A549 (cell line): ENCODE measurements around the gene MRPL27. TPM values are rescaled to one million over a fixed set of nuclear protein-coding genes. Genes with fewer than 3 reads are reported as not detected.

Experiments used
- ATAC-seq, 2 experiments: fragments of 200-7000 bp in 1 of 2; fragments of >200 bp in 1 of 2; cut with Nextera tagmentation in 1 of 2; cut with Tn5 transposase in 1 of 2; 3 replicates each; pipeline versions ENCODE4 v1.8.0 to v1.9.1; 2018 to 2020; ENCODE audit warnings: mild to moderate bottlenecking in 1 of 2, moderate library complexity in 1 of 2
- CTCF ChIA-PET: fragments of 300-600 bp; sonication (Branson Sonifier 250); formaldehyde crosslinking; extraction: SDS; loops from one replicate; lab custom pipeline; 2021; ENCODE audit warnings: antibody characterized with exemption, inconsistent platforms; lab: Yijun Ruan, JAX
- POLR2A ChIA-PET: fragments of 350-600 bp; formaldehyde crosslinking; extraction: SDS; loops from one replicate; lab custom pipeline; 2021; ENCODE audit warnings: antibody characterized with exemption, inconsistent platforms; lab: Yijun Ruan, JAX
- DNase-seq, 2 experiments: peaks; one replicate each; pipeline versions ENCODE4 v3.0.0 to v3.0.0-alpha.2; 2011 to 2016; ENCODE audit warnings: low read depth in 1 of 2, low spot score in 1 of 2
- FAIRE-seq: peaks from 2 replicates; lab custom pipeline; 2011; peaks lifted over from hg19 to GRCh38; lab: Jason Lieb, UNC
- H3K27ac ChIP-seq, 2 experiments: fragments of >200 bp; sonication (Bioruptor Twin); formaldehyde crosslinking; 3 replicates each; pipeline ENCODE4 v1.5.1; 2016 to 2017
- H3K4me1 ChIP-seq: fragments of >200 bp; sonication (Bioruptor Twin); formaldehyde crosslinking; 3 replicates; pipeline ENCODE4 v1.6.1; 2016
- H3K4me2 ChIP-seq: fragments of >200 bp; sonication (Bioruptor Twin); formaldehyde crosslinking; 3 replicates; pipeline ENCODE4 v1.6.1; 2016
- H3K4me3 ChIP-seq: fragments of >200 bp; sonication (Bioruptor Twin); formaldehyde crosslinking; 3 replicates; pipeline ENCODE4 v1.5.1; 2016
- H3K9me3 ChIP-seq: fragments of >200 bp; sonication (Bioruptor Twin); formaldehyde crosslinking; 3 replicates; pipeline ENCODE4 v1.6.1; 2016
- ATOH8 ChIP-seq: fragments of 250-450 bp; sonication (Bioruptor Pico); IDR thresholded peaks from 2 replicates; pipeline ENCODE4 v1.5.0; 2020; ENCODE audit warnings: low read depth, mild to moderate bottlenecking, moderate library complexity
- BCL3 ChIP-seq: fragments of >200 bp; sonication (Bioruptor Twin); formaldehyde crosslinking; IDR thresholded peaks from 3 replicates; pipeline ENCODE4 v1.6.1; 2016
- BHLHE40 ChIP-seq: IDR thresholded peaks from 2 replicates; pipeline ENCODE4 v1.6.1; 2012; ENCODE audit warnings: low read depth, low read length, inconsistent platforms
- CEBPB ChIP-seq, 2 experiments: fragments of >200 bp in 1 of 2; sonication (Bioruptor Twin) in 1 of 2; formaldehyde crosslinking in 1 of 2; IDR thresholded peaks; 2 replicates each; pipeline ENCODE4 v1.6.1; 2012 to 2016
- CHD2 ChIP-seq: fragments of 150-350 bp; IDR thresholded peaks from 2 replicates; pipeline ENCODE4 v1.6.1; 2014; ENCODE audit warnings: low read length; ENCODE audit not compliant: partially characterized antibody
- E2F6 ChIP-seq: IDR thresholded peaks from 2 replicates; pipeline ENCODE4 v1.6.1; 2012; ENCODE audit warnings: low read depth, borderline replicate concordance
- EHF ChIP-seq: fragments of 250-450 bp; sonication (Bioruptor Pico); IDR thresholded peaks from 2 replicates; pipeline ENCODE4 v1.5.0; 2020; ENCODE audit warnings: mild to moderate bottlenecking
- ELK1 ChIP-seq: fragments of 150-350 bp; IDR thresholded peaks from 2 replicates; pipeline ENCODE4 v1.6.1; 2014; ENCODE audit warnings: low read depth, mild to moderate bottlenecking, low read length
- FOSL2 ChIP-seq, 2 experiments: fragments of 450-650 bp in 1 of 2; fragments of >200 bp in 1 of 2; sonication (Bioruptor Twin) in 1 of 2; formaldehyde crosslinking; IDR thresholded peaks; 2 replicates each; pipeline versions ENCODE4 v1.5.0 to v1.6.1; 2016 to 2020; ENCODE audit warnings: mild to moderate bottlenecking in 1 of 2, moderate library complexity in 1 of 2
- FOXS1 ChIP-seq: fragments of 250-450 bp; sonication (Bioruptor Pico); IDR thresholded peaks from 2 replicates; pipeline ENCODE4 v1.5.0; 2020; ENCODE audit warnings: mild to moderate bottlenecking, moderate library complexity
- HDAC2 ChIP-seq: fragments of 200-600 bp; sonication (generic); IDR thresholded peaks from 2 replicates; pipeline ENCODE4 v1.6.1; 2016
- HES2 ChIP-seq: fragments of >200 bp; sonication (Bioruptor Twin); formaldehyde crosslinking; IDR thresholded peaks from 2 replicates; pipeline ENCODE4 v1.6.1; 2016
- HEYL ChIP-seq: fragments of 250-450 bp; sonication (Bioruptor Pico); IDR thresholded peaks from 2 replicates; pipeline ENCODE4 v1.8.0; 2021; ENCODE audit warnings: mild to moderate bottlenecking, moderate library complexity
- HOXB13 ChIP-seq: fragments of 250-450 bp; sonication (Bioruptor Pico); IDR thresholded peaks from 2 replicates; pipeline ENCODE4 v1.5.0; 2020; ENCODE audit warnings: low read depth, mild to moderate bottlenecking, moderate library complexity
- HOXB5 ChIP-seq: fragments of 250-450 bp; sonication (Bioruptor Pico); IDR thresholded peaks from 2 replicates; pipeline ENCODE4 v1.5.0; 2020; ENCODE audit warnings: mild to moderate bottlenecking, moderate library complexity
- JUN ChIP-seq, 2 experiments: fragments of >200 bp; sonication (Bioruptor Twin); formaldehyde crosslinking; IDR thresholded peaks; 2 replicates in 1 of 2; 3 replicates in 1 of 2; pipeline ENCODE4 v1.6.1; 2016 to 2017
- KDM1A ChIP-seq: fragments of 200-600 bp; sonication (generic); IDR thresholded peaks from 2 replicates; pipeline ENCODE4 v1.6.1; 2016; ENCODE audit warnings: low read depth, mild to moderate bottlenecking
- KDM5A ChIP-seq: fragments of 200-600 bp; sonication (generic); IDR thresholded peaks from 2 replicates; pipeline ENCODE4 v1.6.1; 2016; ENCODE audit warnings: antibody characterized with exemption, mild to moderate bottlenecking
- MAFK ChIP-seq: fragments of 450-650 bp; IDR thresholded peaks from 2 replicates; pipeline ENCODE4 v1.6.1; 2014; ENCODE audit not compliant: partially characterized antibody
- MAX ChIP-seq: IDR thresholded peaks from 2 replicates; pipeline ENCODE4 v1.6.1; 2012
- MAZ ChIP-seq: fragments of 150-350 bp; IDR thresholded peaks from 2 replicates; pipeline ENCODE4 v1.6.1; 2014; ENCODE audit warnings: antibody characterized with exemption, low read depth, low read length, borderline replicate concordance
- MYC ChIP-seq: IDR thresholded peaks from 2 replicates; pipeline ENCODE4 v1.6.1; 2012; ENCODE audit warnings: mild to moderate bottlenecking, inconsistent platforms, low read length, improper control_type of control experiment, borderline replicate concordance
- NPAS2 ChIP-seq: fragments of 250-450 bp; sonication (Bioruptor Pico); IDR thresholded peaks from 2 replicates; pipeline ENCODE4 v1.8.0; 2022; ENCODE audit warnings: mild to moderate bottlenecking, moderate library complexity, borderline replicate concordance
- NR3C1 ChIP-seq: fragments of >200 bp; sonication (Bioruptor Twin); formaldehyde crosslinking; IDR thresholded peaks from 3 replicates; pipeline ENCODE4 v1.6.1; 2017
- PBX3 ChIP-seq: IDR thresholded peaks from 2 replicates; pipeline ENCODE4 v1.6.1; 2012
- PHF8 ChIP-seq: fragments of 200-600 bp; sonication (generic); IDR thresholded peaks from 2 replicates; pipeline ENCODE4 v1.6.1; 2016; ENCODE audit warnings: low read depth, mild to moderate bottlenecking, antibody characterized with exemption, moderate library complexity, borderline replicate concordance
- POLR2A ChIP-seq: IDR thresholded peaks from 2 replicates; pipeline ENCODE4 v1.6.1; 2012; ENCODE audit warnings: mild to moderate bottlenecking, low read length
- POLR2AphosphoS2 ChIP-seq: conservative IDR thresholded peaks from 2 replicates; pipeline ENCODE4 v1.6.1; 2012; ENCODE audit warnings: low read length, improper control_type of control experiment, inconsistent platforms
- RFX5 ChIP-seq: fragments of 450-650 bp; IDR thresholded peaks from 2 replicates; pipeline ENCODE4 v1.7.1; 2014; ENCODE audit warnings: antibody characterized with exemption, mild to moderate bottlenecking, moderate library complexity
- TFCP2L1 ChIP-seq: fragments of 250-450 bp; sonication (Bioruptor Pico); IDR thresholded peaks from 2 replicates; pipeline ENCODE4 v1.5.0; 2021; ENCODE audit warnings: mild to moderate bottlenecking
- TP53 ChIP-seq: fragments of 250-450 bp; sonication (Bioruptor Pico); IDR thresholded peaks from 2 replicates; pipeline ENCODE4 v1.5.0; 2021; ENCODE audit warnings: mild to moderate bottlenecking, moderate library complexity
- USF2 ChIP-seq: fragments of 450-650 bp; IDR thresholded peaks from 2 replicates; pipeline ENCODE4 v1.6.1; 2014; ENCODE audit warnings: antibody characterized with exemption
- WGBS: methylation state at CpG from one replicate; pipeline ENCODE4 v1.1.6; 2017; ENCODE audit errors: missing lambda C conversion rate; 5-methylcytosine and 5-hydroxymethylcytosine counted together
- polyA minus RNA-seq: library from RNA; depleted of rRNA, polyadenylated mRNA; stranded (reverse); fragments of >200 nt; gene quantifications from 2 replicates; pipeline ENCODE4 v1.2.3, GENCODE V29; 2011; rRNA and poly(A)+ RNA removed
- polyA plus RNA-seq, 4 experiments: library from polyadenylated mRNA; depleted of rRNA in 3 of 4; stranded (reverse); fragments of >200 nt; fragmentation: RNase III in 1 of 4; extraction: RNeasy Plus Mini Kit Qiagen cat#74134 plus additional on column Dnase treatment in 1 of 4; gene quantifications; 2 replicates in 3 of 4; 3 replicates in 1 of 4; pipeline ENCODE4 v1.2.3, GENCODE V29; 2011 to 2017

MRPL27 gene
- polyA plus RNA-seq (2011; rRNA removed): 149 and 173 TPM in 2 replicates
- polyA plus RNA-seq (2012; cell fraction: cytosol; rRNA removed): 195 and 246 TPM in 2 replicates
- polyA plus RNA-seq (2012; cell fraction: nucleus; rRNA removed): 123 and 149 TPM in 2 replicates
- polyA plus RNA-seq (2017; fragmentation: RNase III; extraction: RNeasy Plus Mini Kit Qiagen cat#74134 plus additional on column Dnase treatment): 155 to 170 TPM (median 156 TPM) in 3 replicates
- 72.7 and 86.1 TPM in 2 replicates for polyA minus RNA-seq

- peak; percentile 84 for FAIRE-seq
- ATAC-seq: peak; percentile 95 to 97
- H3K4me1 ChIP-seq: peaks cover 14% of the 10 kb centered on the region; the same call in 2 of the 3 replicates
- H3K4me2 ChIP-seq: peak within 1 kb of the TSS; percentile 81
- WGBS: 1% methylated on average over 40 of the region's 42 CpGs
- no peaks in the 10 kb centered on the region for H3K9me3 ChIP-seq
- POLR2A ChIA-PET: interaction anchor here (0.5 to 2.0 kb wide), 2 partner anchors 13 to 24 kb away, joined by 3 to 7 read pairs; partner anchors contain the start of gene LRRC59
- H3K4me3 ChIP-seq: peak within 1 kb of the TSS; percentile 70
- TF ChIP-seq POLR2AphosphoS2 (no peak), MAX (peak; percentile 99), POLR2A (peak; percentile 85), EHF (CRISPR knock-in tag) (peak; percentile 31; the same call in 1 of the 2 replicates), KDM5A (peak; percentile 87), TP53 (peak; percentile 76; the same call in 1 of the 2 replicates), KDM1A (no peak), BCL3 (peak; percentile 91; the same call in 2 of the 3 replicates), JUN (IDR thresholded peaks at IDR 0.05) (peak; percentile 92 to 97; a peak in 3 of 5 replicates), PHF8 (peak; percentile 84; the same call in 1 of the 2 replicates), FOSL2 (IDR thresholded peaks at IDR 0.05) (no peak), FOSL2 (CRISPR knock-in tag; IDR thresholded peaks at IDR 0.05) (peak; percentile 37), CHD2 (no peak), HDAC2 (peak; percentile 10; the same call in 1 of the 2 replicates), HEYL (CRISPR knock-in tag) (no peak), HOXB5 (CRISPR knock-in tag) (peak; percentile 82), USF2 (peak; percentile 98), MYC (peak; percentile 92), MAZ (no peak), E2F6 (peak; percentile 93), NPAS2 (CRISPR knock-in tag) (no peak), HOXB13 (CRISPR knock-in tag) (peak; percentile 13; the same call in 1 of the 2 replicates), TFCP2L1 (CRISPR knock-in tag) (peak; percentile 74; the same call in 1 of the 2 replicates), FOXS1 (0 out of 2 replicates have a peak, but pooled peaks have one; percentile 28), PBX3 (no peak), BHLHE40 (peak; percentile 59; the same call in 1 of the 2 replicates), HES2 (no peak), ELK1 (0 out of 2 replicates have a peak, but pooled peaks have one; percentile 69), NR3C1 (no peak), CEBPB (IDR thresholded peaks at IDR 0.05) (0 out of 4 replicates have a peak, but pooled peaks of 1 of the 2 experiments have one; percentile 10), ATOH8 (CRISPR knock-in tag) (0 out of 2 replicates have a peak, but pooled peaks have one; percentile 41), RFX5 (peak; percentile 38; the same call in 1 of the 2 replicates), MAFK (peak; percentile 38)
- TF ChIP-seq, all 56 proteins: peak for 23
- CTCF ChIA-PET: interaction anchor here (1.1 to 33.9 kb wide), 6 partner anchors 12 to 203 kb away, joined by 3 to 445 read pairs (median 4); partner anchors contain the start of genes COL1A1 and LRRC59
- H3K27ac ChIP-seq: peak within 1 kb of the TSS; percentile 94 to 95
- peak; percentile 92 to 98 for DNase-seq
These were observed at the start of gene MRPL27, which contains the start of gene EME1 for GRCh38 chr17:50372758-50373556. MRPL27 (minus strand) TSS chr17:50373184; CDS start chr17:50373170, 14 bp downstream. EME1 (plus strand) TSS chr17:50373229; CDS start chr17:50375209, 1,980 bp downstream.
